ENCODE measurements around the gene TSHR. TPM values are rescaled to one million over a fixed set of nuclear protein-coding genes. Genes with fewer than 3 reads are reported as not detected.

TSHR gene
- total and polyA plus RNA-seq, 2 of the 13 experiments (the other 11 are each of a cell fraction or from before 2014, with no cell fraction given): not detected

- TF ChIP-seq MEF2D (CRISPR knock-in tag; IDR thresholded peaks at IDR 0.05) (no peak), DNMT1 (CRISPR knock-in tag; IDR thresholded peaks at IDR 0.05) (no peak)
These were observed 40.9 kb downstream of the TSHR start (continued) for GRCh38 chr14:80996049-80996901.

DNA sequence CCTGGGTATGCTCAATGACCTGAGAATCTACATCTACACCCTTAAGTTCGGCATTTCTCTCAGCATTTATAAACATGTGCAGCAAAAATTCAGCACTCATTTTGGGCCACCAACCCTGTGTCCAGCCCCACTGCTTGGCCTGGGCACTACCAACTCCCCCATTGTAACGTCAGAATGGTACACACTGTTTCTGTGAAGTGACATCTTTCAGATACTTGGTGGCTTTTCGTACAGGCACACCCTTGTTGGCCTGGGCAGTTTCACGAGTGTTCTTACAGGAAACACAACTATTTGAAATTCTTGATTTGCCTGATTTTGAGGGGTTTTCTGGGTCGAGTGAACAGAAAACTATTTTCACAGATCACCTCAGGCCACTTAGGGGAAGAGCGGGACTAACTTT is 46.0 kb downstream of the TSHR start:
- no peaks in the 10 kb centered on the region for H4K20me1 ChIP-seq (ENCODE audit: insufficient read depth, low read length)
- no peak overlapping the region for H3K9ac ChIP-seq (ENCODE audit: insufficient read depth, low read depth, low read length)
- H3K4me1 ChIP-seq (ENCODE audit: insufficient read depth, low read length): no peaks in the 10 kb centered on the region
- H2AFZ ChIP-seq (ENCODE audit: low read length): no peak overlapping the region
- H3K36me3 ChIP-seq (replicated peaks in 1 of 2; ENCODE audit: control insufficient read depth in 1 of 2, insufficient read depth in 2 of 2, low read length in 2 of 2): no peaks in the 10 kb centered on the region
- BruUV-seq (replicated peaks): no TSS peak
- no peak overlapping the region for H3K4me3 ChIP-seq (replicated peaks in 1 of 3; ENCODE audit: insufficient read depth in 1 of 3, low read depth in 2 of 3, low read length in 3 of 3)
- ChIA-PET CTCF (ENCODE audit: low intra/inter-chr PET ratio, low total read pairs) (no interaction called here), POLR2A (no interaction called here)
- WGBS (ENCODE audit: low lambda C conversion rate): 15% methylated on average over 6 of the region's 6 CpGs
- in situ Hi-C loops (cut with HindIII; ENCODE audit: extremely low pct_ligation_motif_present, low pct_unique_long_range_greater_than_20kb) (no loop called here), intact Hi-C loops (cut with micrococcal nuclease; ENCODE audit: unreplicated experiment) (no loop called here)
- no peaks in the 10 kb centered on the region for H3K9me3 ChIP-seq (ENCODE audit: low read length)
- H3K27me3 ChIP-seq (ENCODE audit: control insufficient read depth in 1 of 2, insufficient read depth in 2 of 2, low read length in 2 of 2): peaks cover 0 to 15% of the 10 kb centered on the region in 2 experiments; a peak in 3 of 5 replicates
- no peak overlapping the region for H3K4me2 ChIP-seq (ENCODE audit: low read depth, low read length)
- no peak for TF ChIP-seq HNF4A (CRISPR knock-in tag; IDR thresholded peaks at IDR 0.05)
- TF ChIP-seq, protein P1, sequence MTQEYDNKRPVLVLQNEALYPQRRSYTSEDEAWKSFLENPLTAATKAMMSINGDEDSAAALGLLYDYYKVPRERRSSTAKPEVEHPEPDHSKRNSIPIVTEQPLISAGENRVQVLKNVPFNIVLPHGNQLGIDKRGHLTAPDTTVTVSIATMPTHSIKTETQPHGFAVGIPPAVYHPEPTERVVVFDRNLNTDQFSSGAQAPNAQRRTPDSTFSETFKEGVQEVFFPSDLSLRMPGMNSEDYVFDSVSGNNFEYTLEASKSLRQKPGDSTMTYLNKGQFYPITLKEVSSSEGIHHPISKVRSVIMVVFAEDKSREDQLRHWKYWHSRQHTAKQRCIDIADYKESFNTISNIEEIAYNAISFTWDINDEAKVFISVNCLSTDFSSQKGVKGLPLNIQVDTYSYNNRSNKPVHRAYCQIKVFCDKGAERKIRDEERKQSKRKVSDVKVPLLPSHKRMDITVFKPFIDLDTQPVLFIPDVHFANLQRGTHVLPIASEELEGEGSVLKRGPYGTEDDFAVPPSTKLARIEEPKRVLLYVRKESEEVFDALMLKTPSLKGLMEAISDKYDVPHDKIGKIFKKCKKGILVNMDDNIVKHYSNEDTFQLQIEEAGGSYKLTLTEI (CRISPR knock-in tag; conservative IDR thresholded peaks at IDR 0.05): no peak
- no peak overlapping the region for H3K27ac ChIP-seq (ENCODE audit: extremely low read length, insufficient read depth, low read length)
- DNase-seq (ENCODE audit: low spot score) (no peak), FAIRE-seq (no peak), ATAC-seq (no peak)
- no peaks in the 10 kb centered on the region for H3K79me2 ChIP-seq (ENCODE audit: insufficient read depth, low read length)

All from HepG2 (cell line).